Stimulated activated CD8-positive, alpha-beta memory T cell treated with anti-CD3 and anti-CD28 coated beads, Interleukin-15, amount 100 ng/mL, for 24 hours (primary cell): ENCODE data around the gene HEATR3.

Source experiments
- DNase-seq: peaks from one replicate; pipeline ENCODE4 v3.0.0-alpha.2; 2020; ENCODE audit warnings: low read depth

Gene HEATR3

DNA sequence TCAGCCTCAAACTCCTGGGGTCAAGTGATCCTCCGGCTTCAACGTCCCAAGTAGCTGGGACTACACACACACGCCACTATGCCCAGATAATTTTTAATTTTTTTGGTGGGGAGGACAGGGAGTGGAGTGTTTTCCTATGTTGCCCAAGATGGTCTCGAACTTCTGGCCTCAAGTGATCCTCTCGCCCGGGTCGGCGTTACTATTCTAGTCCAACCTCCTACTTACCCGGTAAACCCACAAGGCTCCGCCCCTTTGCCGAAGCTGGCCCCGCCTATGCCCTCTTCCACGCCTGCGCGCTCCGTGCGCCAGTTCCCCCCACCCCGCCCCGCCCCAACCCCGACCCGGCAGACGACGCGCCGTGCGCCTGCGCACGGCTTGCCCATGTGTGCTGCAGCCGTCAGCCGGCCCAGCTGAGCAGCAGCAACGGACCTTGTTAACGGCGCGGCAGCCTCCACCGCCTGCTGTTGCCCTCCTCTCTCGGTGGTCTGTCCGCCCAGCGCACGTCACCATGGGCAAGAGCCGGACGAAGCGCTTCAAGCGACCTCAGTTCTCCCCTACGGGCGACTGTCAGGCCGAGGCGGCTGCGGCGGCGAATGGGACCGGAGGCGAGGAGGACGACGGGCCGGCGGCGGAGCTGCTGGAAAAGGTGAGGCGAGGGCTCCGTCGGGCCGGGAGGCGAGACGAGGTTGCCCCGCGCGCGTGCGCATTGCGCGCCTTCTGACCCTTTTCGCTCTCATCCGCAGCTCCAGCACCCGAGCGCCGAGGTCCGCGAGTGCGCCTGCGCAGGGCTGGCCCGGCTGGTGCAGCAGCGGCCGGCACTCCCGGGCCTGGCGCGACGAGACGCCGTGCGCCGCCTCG is at the start of gene HEATR3:
Gene HEATR3, plus strand, starts transcription at position 347 of the 858 bp plus-strand sequence. Its CDS starts 162 bp downstream, at position 509.
- peak; percentile 85 for DNase-seq

DNA sequence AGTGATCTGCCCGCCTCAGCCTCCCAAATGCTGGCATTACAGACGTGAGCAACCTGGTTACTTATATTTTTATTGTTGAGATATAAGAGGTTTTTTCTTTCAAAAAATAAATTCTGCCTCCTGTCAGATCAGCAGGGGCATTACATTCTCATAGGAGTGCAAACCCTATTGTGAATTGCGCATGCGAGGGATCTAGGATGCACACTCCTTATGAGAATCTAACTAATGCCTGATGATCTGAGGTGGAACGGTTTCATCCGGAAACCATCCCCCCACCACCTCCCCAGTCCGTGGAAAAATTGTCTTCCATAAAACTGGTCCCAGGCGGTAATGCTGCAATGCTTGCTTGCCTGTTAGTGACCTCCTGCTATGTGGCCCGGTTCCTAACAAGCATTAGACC is 48.2 kb upstream of the HEATR3 start:
- no peak for DNase-seq

- DNase-seq = no peak
Measured at GRCh38 chr16:50021544-50021943, 44.2 kb upstream of the HEATR3 start.

- no peak for DNase-seq
Measured at GRCh38 chr16:50023641-50024040, 42.1 kb upstream of the HEATR3 start.

GRCh38 chr16:50024207-50024606 is 41.6 kb upstream of the HEATR3 start:
- DNase-seq = no peak

GRCh38 chr16:50024684-50025536 is 40.9 kb upstream of the HEATR3 start, which contains the start of gene CNEP1R1:
Gene CNEP1R1 (plus strand): TSS chr16:50025225. CDS start chr16:50025316, 91 bp downstream.
- DNase-seq = peak; percentile 76

GRCh38 chr16:50025537-50025931 is 40.2 kb upstream of the HEATR3 start:
- no peak for DNase-seq

DNA sequence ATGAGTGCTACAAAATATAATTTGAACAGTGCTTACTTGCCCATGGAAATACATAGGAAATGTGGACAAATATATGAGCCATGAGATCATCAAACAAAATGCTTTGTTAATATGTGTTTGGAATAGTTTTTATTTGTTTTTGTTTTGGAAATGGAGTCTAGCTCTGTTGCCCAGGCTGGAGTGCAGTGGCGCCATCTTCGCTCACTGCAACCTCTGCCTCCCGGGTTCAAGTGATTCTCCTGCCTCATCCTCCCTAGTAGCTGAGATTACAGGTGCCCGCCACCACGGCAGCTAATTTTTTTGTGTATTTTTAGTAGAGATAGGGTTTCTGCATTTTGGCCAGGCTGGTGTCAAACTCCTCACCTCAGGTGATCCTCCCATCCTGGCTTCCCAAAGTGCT is 37.9 kb upstream of the HEATR3 start:
- no peak for DNase-seq

- DNase-seq = no peak
Measured at GRCh38 chr16:50035468-50035992, 30.2 kb upstream of the HEATR3 start.

DNA sequence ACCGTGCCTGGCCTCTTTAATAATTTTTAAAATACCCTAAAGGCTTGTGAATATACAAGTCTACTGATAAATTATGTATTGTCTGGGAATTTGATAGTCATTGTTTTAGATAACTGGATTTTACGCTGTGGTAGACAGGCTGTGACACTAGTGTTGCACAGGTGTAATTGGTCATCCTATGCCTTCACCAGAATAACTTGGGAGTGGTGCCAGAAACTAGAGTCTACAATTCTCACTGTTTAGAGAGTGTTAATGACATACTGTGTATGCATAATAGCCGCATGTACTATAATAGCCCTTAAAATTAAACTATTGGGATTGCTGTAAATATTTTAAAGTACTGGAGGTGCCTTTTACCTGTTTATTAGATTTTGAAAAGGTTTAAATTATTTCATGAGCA is 29.3 kb upstream of the HEATR3 start:
- DNase-seq = no peak

- DNase-seq = no peak
Measured at GRCh38 chr16:50037662-50038220, 28.0 kb upstream of the HEATR3 start.

- no peak for DNase-seq
Measured at GRCh38 chr16:50038286-50038685, 27.5 kb upstream of the HEATR3 start.

DNA sequence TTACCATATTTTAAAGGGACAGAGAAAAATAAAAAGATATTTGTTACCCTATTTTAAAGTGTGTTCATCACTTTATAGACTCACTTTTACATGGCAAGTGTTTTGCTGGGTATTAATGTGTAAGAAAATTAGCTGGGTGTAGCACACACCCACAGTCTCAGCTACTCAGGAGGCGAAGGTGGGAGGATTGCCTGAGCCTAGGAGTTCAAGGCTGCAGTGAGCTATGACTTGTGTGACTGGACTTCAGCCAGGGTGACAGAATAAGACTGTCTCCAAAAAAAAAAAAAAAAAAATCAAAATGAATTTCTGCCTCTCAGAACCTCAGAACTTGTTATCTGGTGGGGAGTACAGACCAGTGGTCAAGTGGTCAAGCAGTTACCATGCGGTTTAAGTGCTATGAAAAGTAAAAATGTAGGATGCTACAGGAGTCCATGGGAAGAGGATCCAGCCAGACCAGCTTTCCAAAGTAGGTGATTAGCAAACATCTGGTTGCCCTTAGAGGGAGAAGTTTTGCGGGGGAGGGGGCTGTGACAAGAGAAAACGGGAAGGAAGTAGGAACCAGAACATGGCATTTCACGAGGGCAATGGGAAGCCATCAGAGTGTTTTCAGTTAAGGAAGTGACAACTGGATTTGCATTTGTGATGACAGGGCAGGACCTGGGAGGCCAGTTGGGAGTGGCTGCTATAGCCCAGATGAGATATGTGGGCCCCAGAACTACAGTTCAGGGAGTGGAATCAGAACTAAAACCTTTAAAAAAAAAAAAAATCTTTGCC is 26.8 kb upstream of the HEATR3 start:
- DNase-seq = no peak

DNA sequence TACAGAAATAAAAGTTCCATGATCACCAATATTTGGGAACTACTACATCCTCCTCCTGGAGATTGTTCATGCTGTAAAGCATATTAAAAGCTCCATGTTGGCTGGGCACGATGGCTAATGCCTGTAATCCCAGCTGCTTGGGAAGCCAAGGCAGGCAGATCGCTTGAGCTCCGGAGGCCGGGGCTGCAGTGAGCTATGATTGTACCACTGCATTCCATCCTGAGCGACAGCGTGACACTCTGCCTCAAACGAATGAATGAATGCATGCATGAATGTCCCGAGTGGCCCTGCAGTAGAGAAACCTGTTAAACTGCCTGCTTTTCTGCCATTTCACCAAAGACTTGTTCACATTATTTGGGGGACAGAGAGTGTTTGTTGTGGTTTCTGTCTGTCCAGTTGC is 25.8 kb upstream of the HEATR3 start:
- no peak for DNase-seq

GRCh38 chr16:50040710-50041109 is 25.1 kb upstream of the HEATR3 start:
- DNase-seq = no peak

GRCh38 chr16:50043358-50043757 is 22.4 kb upstream of the HEATR3 start:
- no peak for DNase-seq

GRCh38 chr16:50045412-50045811 is 20.4 kb upstream of the HEATR3 start:
- DNase-seq = no peak

GRCh38 chr16:50046853-50047252 is 18.9 kb upstream of the HEATR3 start:
- DNase-seq = no peak

GRCh38 chr16:50047864-50048263 is 17.9 kb upstream of the HEATR3 start:
- DNase-seq = no peak

DNA sequence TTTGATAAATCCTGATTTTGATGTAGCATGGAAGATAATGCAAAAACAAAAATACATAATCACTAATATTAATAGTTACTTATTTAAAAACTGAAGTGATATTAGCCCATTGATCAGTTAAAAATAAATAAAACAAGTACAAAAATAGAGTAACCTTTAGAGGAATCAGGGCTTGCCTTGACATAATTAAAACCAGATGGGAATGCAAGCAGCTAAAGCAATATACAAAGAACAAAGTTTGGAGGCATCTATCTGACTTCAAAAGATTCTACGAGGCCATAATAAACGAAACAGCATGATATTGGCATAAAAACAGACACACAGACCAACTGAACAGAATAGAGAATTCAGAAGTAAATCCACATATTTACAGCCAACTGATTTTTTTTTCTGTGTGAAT is 15.0 kb upstream of the HEATR3 start:
- DNase-seq = no peak

DNA sequence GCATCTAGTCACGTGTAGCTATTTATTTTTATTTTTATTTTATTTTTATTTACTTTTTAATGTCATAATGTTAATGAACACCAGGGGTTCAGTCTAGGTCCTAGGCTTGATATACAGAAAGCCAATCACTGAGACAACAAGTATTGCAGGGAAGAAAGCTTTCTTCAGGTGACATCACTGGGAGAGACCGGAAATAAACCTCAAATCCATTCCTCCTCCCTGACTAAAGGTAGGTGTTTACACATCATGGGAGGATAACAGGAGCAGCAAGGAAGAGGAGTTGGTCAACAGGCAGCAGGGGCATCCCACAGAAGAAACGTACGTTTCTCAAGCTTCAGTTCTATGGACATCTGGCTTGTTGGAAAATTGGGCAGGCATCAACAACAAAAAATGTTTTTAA is 9.5 kb upstream of the HEATR3 start:
- DNase-seq = no peak
